PC-9 (cell line): ENCODE data around the gene LIME1. TPM values are rescaled to one million over a fixed set of nuclear protein-coding genes. Genes with fewer than 3 reads are reported as not detected.
A peak's percentile ranks its signal among the peaks of the same experiment; 100 is the strongest.

Source experiments
- BruUV-seq: library from RNA; stranded (reverse); fragments of 400-500 nt; replicated peaks from 2 replicates; lab custom pipeline; 2021; lab: Mats Ljungman, UMichigan
- CTCF ChIA-PET: fragments of 300-600 bp; sonication (Branson Sonifier 250); formaldehyde crosslinking; loops from one replicate; lab custom pipeline; 2022; ENCODE audit warnings: antibody characterized with exemption; lab: Charles Lee
- POLR2A ChIA-PET: fragments of 300-600 bp; sonication (Branson Sonifier 250); formaldehyde crosslinking; loops from one replicate; lab custom pipeline; 2022; ENCODE audit warnings: antibody characterized with exemption; ENCODE audit not compliant: unreplicated experiment; lab: Charles Lee
- DNase-seq, 2 experiments: peaks; one replicate each; pipeline versions ENCODE4 v3.0.0 to v3.0.0-alpha.2; 2015 to 2022; ENCODE audit warnings: mixed read lengths in 1 of 2
- H2AFZ ChIP-seq: fragments of 200-600 bp; sonication (generic); 2 replicates; pipeline ENCODE4 v1.8.1; 2017; ENCODE audit warnings: antibody characterized with exemption
- H3F3A ChIP-seq: fragments of 200-600 bp; sonication (generic); 2 replicates; pipeline ENCODE4 v1.8.1; 2017; ENCODE audit warnings: antibody characterized with exemption, mild to moderate bottlenecking, low read depth; ENCODE audit not compliant: insufficient read depth
- H3K27ac ChIP-seq: fragments of 200-600 bp; sonication (generic); 2 replicates; pipeline ENCODE4 v1.6.1; 2016; ENCODE audit warnings: mixed run types
- H3K27me3 ChIP-seq: fragments of 200-600 bp; sonication (generic); 2 replicates; pipeline ENCODE4 v1.6.1; 2016; ENCODE audit warnings: low read depth, mixed run types; ENCODE audit not compliant: insufficient read depth
- H3K36me3 ChIP-seq: fragments of 200-600 bp; sonication (generic); 2 replicates; pipeline ENCODE4 v1.6.1; 2016; ENCODE audit warnings: low read depth, mixed run types
- H3K4me1 ChIP-seq: fragments of 200-600 bp; sonication (generic); replicated peaks from 2 replicates; pipeline ENCODE4 v1.6.1; 2016; ENCODE audit warnings: mixed run types; ENCODE audit not compliant: insufficient read depth
- H3K4me2 ChIP-seq: fragments of 200-600 bp; sonication (generic); 2 replicates; pipeline ENCODE4 v1.6.1; 2017; ENCODE audit warnings: mixed run types
- H3K4me3 ChIP-seq: fragments of 200-600 bp; sonication (generic); 2 replicates; pipeline ENCODE4 v1.6.1; 2016; ENCODE audit warnings: mixed run types
- H3K79me2 ChIP-seq: fragments of 200-600 bp; sonication (generic); 2 replicates; pipeline ENCODE4 v1.6.1; 2017; ENCODE audit warnings: low read depth, mixed run types
- H3K9me2 ChIP-seq: fragments of 200-600 bp; sonication (generic); 2 replicates; pipeline ENCODE4 v1.8.1; 2017; ENCODE audit warnings: mild to moderate bottlenecking; ENCODE audit not compliant: insufficient read depth
- H3K9me3 ChIP-seq: fragments of 200-600 bp; sonication (generic); 2 replicates; pipeline ENCODE4 v1.8.1; 2016; ENCODE audit warnings: low read depth; ENCODE audit not compliant: insufficient read depth
- H4K20me1 ChIP-seq: fragments of 200-600 bp; sonication (generic); 2 replicates; pipeline ENCODE4 v1.8.1; 2017; ENCODE audit not compliant: insufficient read depth
- CTCF ChIP-seq: fragments of 200-600 bp; sonication (generic); conservative IDR thresholded peaks from 2 replicates; pipeline ENCODE4 v1.6.1; 2017; ENCODE audit warnings: mixed run types, antibody characterized with exemption, mild to moderate bottlenecking, moderate library complexity
- EZH2 ChIP-seq: fragments of 200-600 bp; sonication (generic); IDR thresholded peaks from 2 replicates; pipeline ENCODE4 v1.8.0; 2017; ENCODE audit warnings: antibody characterized with exemption, low read depth
- intact Hi-C: fragments of 100-400 bp; cut with micrococcal nuclease; formaldehyde crosslinking; loops from one replicate; pipeline ENCODE4 v1.10.0; 2022; ENCODE audit not compliant: unreplicated experiment
- total RNA-seq: library from RNA; stranded (reverse); gene quantifications from 2 replicates; pipeline ENCODE4 v1.2.3, GENCODE V29; 2021

LIME1 gene
- total RNA-seq, 1 experiment from 2014 or later, result 18.7 TPM

DNA sequence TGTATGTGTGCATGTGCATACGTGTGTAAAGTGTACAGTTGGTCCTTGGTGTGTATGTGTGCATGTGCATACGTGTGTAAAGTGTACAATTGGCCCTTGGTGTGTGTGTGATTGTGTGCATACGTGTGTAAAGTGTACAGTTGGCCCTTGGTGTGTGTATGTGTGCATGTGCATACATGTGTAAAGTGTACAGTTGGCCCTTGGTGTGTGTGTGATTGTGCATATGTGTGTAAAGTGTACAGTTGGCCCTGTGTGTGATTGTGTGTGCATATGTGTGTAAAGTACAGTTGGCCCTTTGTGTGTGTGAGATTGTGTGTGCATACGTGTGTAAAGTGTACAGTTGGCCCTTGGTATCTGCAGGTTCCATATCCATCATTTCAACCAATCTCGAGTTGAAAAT, 5.1 kb upstream of the LIME1 start:
- peaks cover 9% of the 10 kb centered on the region for H3K79me2 ChIP-seq
- no peak overlapping the region for H3K4me3 ChIP-seq
- CTCF ChIA-PET, result no interaction called here
- no TSS peak for BruUV-seq
- no peak overlapping the region for H3K4me2 ChIP-seq
- H3K4me1 ChIP-seq, result no peaks in the 10 kb centered on the region
- peaks cover 36% of the 10 kb centered on the region; the same call in 1 of the 2 replicates for H3F3A ChIP-seq
- no peaks in the 10 kb centered on the region for H3K9me3 ChIP-seq
- no peak for TF ChIP-seq CTCF
- TF ChIP-seq EZH2, result no peak
- H3K9me2 ChIP-seq, result no peaks in the 10 kb centered on the region
- POLR2A ChIA-PET, result no interaction called here
- no peaks in the 10 kb centered on the region for H3K27me3 ChIP-seq
- peak in 1 of 2 experiments; percentile 29 for DNase-seq
- peaks cover 16% of the 10 kb centered on the region for H4K20me1 ChIP-seq
- H3K27ac ChIP-seq, result no peak overlapping the region
- H2AFZ ChIP-seq, result no peak overlapping the region
- peaks cover 10% of the 10 kb centered on the region; the same call in 1 of the 2 replicates for H3K36me3 ChIP-seq
- intact Hi-C loops, result no loop called here

DNA sequence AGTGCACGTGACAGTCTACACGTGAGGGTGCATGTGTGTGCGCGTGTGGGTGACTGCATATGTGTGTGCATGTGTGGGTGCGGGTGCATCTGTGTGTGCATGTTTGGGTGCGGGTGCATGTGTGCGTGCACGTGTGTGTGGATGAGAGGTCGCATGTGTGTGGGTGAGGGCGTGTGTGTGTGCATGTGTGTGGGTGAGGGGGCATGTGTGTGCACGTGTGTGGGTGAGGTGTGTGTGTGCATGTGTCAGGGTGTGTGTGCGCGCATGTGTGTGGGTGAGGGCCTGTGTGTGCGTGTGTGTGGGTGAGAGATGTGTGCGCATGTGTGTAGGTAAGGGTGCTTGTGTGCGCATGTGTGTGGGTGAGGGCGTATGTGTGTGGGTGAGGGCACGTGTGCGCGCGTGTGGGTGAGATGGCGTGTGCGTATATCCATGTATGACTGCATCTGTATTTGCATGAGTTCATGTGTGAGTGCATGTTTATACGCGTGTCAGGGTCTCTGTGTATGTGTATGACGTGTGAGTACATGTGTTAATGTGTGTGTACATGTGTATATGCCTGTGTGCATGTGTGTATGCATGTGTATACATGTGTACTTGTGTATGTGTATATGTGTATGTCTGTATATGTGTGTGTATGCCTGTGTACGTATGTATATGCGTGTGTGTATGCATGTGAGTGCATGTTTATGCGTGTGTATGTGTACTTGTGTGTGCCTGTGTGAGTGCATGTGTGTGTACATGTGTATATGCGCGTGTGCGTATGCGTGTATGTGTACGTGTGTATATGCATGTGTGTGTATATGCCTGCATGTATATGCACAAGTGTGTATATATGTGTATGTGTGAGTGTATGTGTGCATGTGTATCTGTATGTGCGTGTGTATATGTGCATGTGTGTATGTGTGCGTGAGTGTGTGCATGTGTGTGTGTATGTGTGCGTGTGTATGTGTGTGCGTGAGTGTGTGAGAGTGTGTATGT, 4.1 kb upstream of the LIME1 start:
- H4K20me1 ChIP-seq, result peaks cover 16% of the 10 kb centered on the region
- POLR2A ChIA-PET, result no interaction called here

More for the DNA sequence above, 4.1 kb upstream of the LIME1 start:
- no peaks in the 10 kb centered on the region for H3K4me1 ChIP-seq
- H3K79me2 ChIP-seq, result peaks cover 4% of the 10 kb centered on the region; the same call in 1 of the 2 replicates
- H3K27me3 ChIP-seq, result no peaks in the 10 kb centered on the region
- CTCF ChIA-PET, result no interaction called here
- H3K4me3 ChIP-seq, result no peak overlapping the region
- peaks cover 10% of the 10 kb centered on the region; the same call in 1 of the 2 replicates for H3K36me3 ChIP-seq
- H3K9me3 ChIP-seq, result no peaks in the 10 kb centered on the region
- peak in 1 of 2 experiments; percentile 28 for DNase-seq
- no peak for TF ChIP-seq CTCF
- no peak for TF ChIP-seq EZH2
- H3F3A ChIP-seq, result peaks cover 33% of the 10 kb centered on the region; the same call in 1 of the 2 replicates
- no peak overlapping the region for H3K4me2 ChIP-seq
- H3K27ac ChIP-seq, result no peak overlapping the region
- intact Hi-C loops, result no loop called here
- no peaks in the 10 kb centered on the region for H3K9me2 ChIP-seq
- H2AFZ ChIP-seq, result no peak overlapping the region
- BruUV-seq, result no TSS peak
